Smooth muscle cell (in vitro differentiated cells): ENCODE results near the gene DCUN1D2. TPM values are rescaled to one million over a fixed set of nuclear protein-coding genes. Genes with fewer than 3 reads are reported as not detected.

Experiments used
- DNase-seq: peaks from one replicate; lab custom pipeline; 2025; ENCODE audit not compliant: unreplicated experiment; lab: John Stamatoyannopoulos, UW
- H2AFZ ChIP-seq: fragments of 200-600 bp; sonication (generic); 2 replicates; pipeline ENCODE4 v1.6.0; 2016; ENCODE audit warnings: antibody characterized with exemption, low read depth, mild to moderate bottlenecking
- H3F3A ChIP-seq: fragments of 200-600 bp; sonication (generic); 2 replicates; pipeline ENCODE4 v1.6.0; 2017; ENCODE audit warnings: antibody characterized with exemption, low read depth
- H3K27ac ChIP-seq: fragments of 200-600 bp; sonication (generic); 2 replicates; pipeline ENCODE4 v1.5.1; 2016; ENCODE audit warnings: low read depth, mild to moderate bottlenecking
- H3K27me3 ChIP-seq: fragments of 200-600 bp; sonication (generic); 2 replicates; pipeline ENCODE4 v1.6.1; 2016; ENCODE audit warnings: low read depth, mild to moderate bottlenecking
- H3K36me3 ChIP-seq: fragments of 200-600 bp; sonication (generic); 2 replicates; pipeline ENCODE4 v1.5.1; 2016; ENCODE audit warnings: low read depth
- H3K4me1 ChIP-seq: fragments of 200-600 bp; sonication (generic); 2 replicates; pipeline ENCODE4 v1.5.1; 2016; ENCODE audit warnings: low read depth
- H3K4me2 ChIP-seq: fragments of 200-600 bp; sonication (generic); 2 replicates; pipeline ENCODE4 v1.6.0; 2016; ENCODE audit warnings: mild to moderate bottlenecking
- H3K4me3 ChIP-seq: fragments of 200-600 bp; sonication (generic); 2 replicates; pipeline ENCODE4 v1.5.1; 2016; ENCODE audit warnings: mild to moderate bottlenecking
- H3K79me2 ChIP-seq: fragments of 200-600 bp; sonication (generic); 2 replicates; pipeline ENCODE4 v1.6.0; 2016; ENCODE audit warnings: low read depth, mild to moderate bottlenecking
- H3K9ac ChIP-seq: fragments of 200-600 bp; sonication (generic); 2 replicates; pipeline ENCODE4 v1.6.0; 2016; ENCODE audit warnings: low read depth
- H3K9me3 ChIP-seq: fragments of 200-600 bp; sonication (generic); replicated peaks from 2 replicates; pipeline ENCODE4 v1.5.1; 2016; ENCODE audit warnings: low read depth
- H4K20me1 ChIP-seq: fragments of 200-600 bp; sonication (generic); 2 replicates; pipeline ENCODE4 v1.6.0; 2016; ENCODE audit warnings: low read depth
- CTCF ChIP-seq: fragments of 200-600 bp; sonication (generic); IDR thresholded peaks from 2 replicates; pipeline ENCODE4 v1.5.1; 2017; ENCODE audit warnings: borderline replicate concordance, mild to moderate bottlenecking, antibody characterized with exemption; ENCODE audit not compliant: insufficient read depth, poor library complexity, severe bottlenecking
- WGBS: methylation state at CpG from one replicate; pipeline ENCODE4 v1.1.7; 2016; ENCODE audit warnings: low lambda C conversion rate; 5-methylcytosine and 5-hydroxymethylcytosine counted together
- polyA plus RNA-seq: library from polyadenylated mRNA; unstranded; fragments of >200 nt; fragmentation: Nextera tagmentation; extraction: Ambion mirVana; gene quantifications from 2 replicates; pipeline ENCODE4 v1.2.1, GENCODE V29; 2016
- total RNA-seq: library from RNA; depleted of rRNA; stranded (reverse); fragments of >200 nt; gene quantifications from 2 replicates; pipeline ENCODE4 v1.2.3, GENCODE V29; 2014

The DCUN1D2 gene
- total and polyA plus RNA-seq, 2 experiments from 2014 or later: 6.3 to 10.8 TPM

- no peak overlapping the region for H3K9ac ChIP-seq
- DNase-seq: no peak
- no peak overlapping the region for H3K4me3 ChIP-seq
- 93% methylated on average over 22 of the region's 22 CpGs for WGBS
- no peaks in the 10 kb centered on the region for H4K20me1 ChIP-seq
- H3K27me3 ChIP-seq: no peaks in the 10 kb centered on the region
- no peaks in the 10 kb centered on the region for H3F3A ChIP-seq
- no peak overlapping the region for H3K27ac ChIP-seq
- H2AFZ ChIP-seq: no peak overlapping the region
- no peaks in the 10 kb centered on the region for H3K79me2 ChIP-seq
- H3K9me3 ChIP-seq: no peaks in the 10 kb centered on the region
- no peaks in the 10 kb centered on the region for H3K4me1 ChIP-seq
- H3K4me2 ChIP-seq: no peak overlapping the region
- H3K36me3 ChIP-seq: no peaks in the 10 kb centered on the region
- no peak for TF ChIP-seq CTCF
These were observed 64.4 kb downstream of the DCUN1D2 start for GRCh38 chr13:113425941-113426590.

GRCh38 chr13:113423520-113424163 lies 66.9 kb downstream of the DCUN1D2 start:
- no peaks in the 10 kb centered on the region for H3K4me1 ChIP-seq
- no peaks in the 10 kb centered on the region for H3F3A ChIP-seq
- H4K20me1 ChIP-seq: no peaks in the 10 kb centered on the region
- DNase-seq: no peak
- no peaks in the 10 kb centered on the region for H3K36me3 ChIP-seq
- no peak overlapping the region for H3K4me3 ChIP-seq
- H3K79me2 ChIP-seq: no peaks in the 10 kb centered on the region
- no peak for TF ChIP-seq CTCF
- H3K4me2 ChIP-seq: no peak overlapping the region
- H3K9ac ChIP-seq: no peak overlapping the region
- H3K27me3 ChIP-seq: no peaks in the 10 kb centered on the region
- H2AFZ ChIP-seq: no peak overlapping the region
- H3K27ac ChIP-seq: no peak overlapping the region
- 89% methylated on average over 11 of the region's 11 CpGs for WGBS
- no peaks in the 10 kb centered on the region for H3K9me3 ChIP-seq

GRCh38 chr13:113422807-113423519 lies 67.5 kb downstream of the DCUN1D2 start:
- H3K79me2 ChIP-seq: no peaks in the 10 kb centered on the region
- no peak overlapping the region for H3K9ac ChIP-seq
- no peak overlapping the region for H3K4me2 ChIP-seq
- H3K4me1 ChIP-seq: no peaks in the 10 kb centered on the region
- no peak overlapping the region for H3K4me3 ChIP-seq
- no peak for DNase-seq
- H4K20me1 ChIP-seq: no peaks in the 10 kb centered on the region
- H3F3A ChIP-seq: no peaks in the 10 kb centered on the region
- H3K27ac ChIP-seq: no peak overlapping the region
- WGBS: 94% methylated on average over 25 of the region's 26 CpGs
- no peaks in the 10 kb centered on the region for H3K27me3 ChIP-seq
- H2AFZ ChIP-seq: no peak overlapping the region
- no peak for TF ChIP-seq CTCF
- no peaks in the 10 kb centered on the region for H3K9me3 ChIP-seq
- H3K36me3 ChIP-seq: no peaks in the 10 kb centered on the region
